Activated T-helper 1 cell treated with anti-CD3 and anti-CD28 coated beads, Interleukin-12 subunit alpha, Interleukin-12 subunit beta, Interleukin-2, Interleukin-4 antibody, amounts not matched to agents 30 ng/mL and 10 ng/mL and 1 ng/mL, durations not matched to agents 14 hours and 24 hours and 36 hours (primary cell): ENCODE results near the gene PLEKHO2. TPM values are rescaled to one million over a fixed set of nuclear protein-coding genes. Genes with fewer than 3 reads are reported as not detected.

Source experiments
- DNase-seq: peaks from one replicate; pipeline ENCODE4 v3.0.0; 2021; ENCODE audit warnings: low spot score
- H3K27ac Mint-ChIP-seq: one replicate; pipeline ENCODE4 v1.8.0; 2021; ENCODE audit warnings: mild to moderate bottlenecking, mixed read lengths
- H3K27me3 Mint-ChIP-seq: one replicate; pipeline ENCODE4 v1.8.0; 2022; ENCODE audit warnings: mild to moderate bottlenecking, moderate library complexity, mixed read lengths; ENCODE audit not compliant: insufficient read depth
- H3K36me3 Mint-ChIP-seq: one replicate; pipeline ENCODE4 v1.8.0; 2021; ENCODE audit warnings: low read depth, mixed read lengths
- H3K4me1 Mint-ChIP-seq: one replicate; pipeline ENCODE4 v1.8.0; 2021; ENCODE audit warnings: low read depth, mixed read lengths
- H3K4me3 Mint-ChIP-seq: one replicate; pipeline ENCODE4 v1.8.0; 2021; ENCODE audit warnings: mild to moderate bottlenecking, moderate library complexity, mixed read lengths
- H3K9me3 Mint-ChIP-seq: one replicate; pipeline ENCODE4 v1.8.0; 2021; ENCODE audit warnings: mixed read lengths
- intact Hi-C: fragments of 100-400 bp; cut with micrococcal nuclease; formaldehyde crosslinking; loops from one replicate; pipeline ENCODE4 v1.15.1; 2024
- total RNA-seq: library from RNA; stranded (reverse); gene quantifications from 2 replicates; pipeline ENCODE4 v1.2.3, GENCODE V29; 2022

PLEKHO2 gene
- total RNA-seq, 1 donor from 2014 or later: 17.8 TPM

DNA sequence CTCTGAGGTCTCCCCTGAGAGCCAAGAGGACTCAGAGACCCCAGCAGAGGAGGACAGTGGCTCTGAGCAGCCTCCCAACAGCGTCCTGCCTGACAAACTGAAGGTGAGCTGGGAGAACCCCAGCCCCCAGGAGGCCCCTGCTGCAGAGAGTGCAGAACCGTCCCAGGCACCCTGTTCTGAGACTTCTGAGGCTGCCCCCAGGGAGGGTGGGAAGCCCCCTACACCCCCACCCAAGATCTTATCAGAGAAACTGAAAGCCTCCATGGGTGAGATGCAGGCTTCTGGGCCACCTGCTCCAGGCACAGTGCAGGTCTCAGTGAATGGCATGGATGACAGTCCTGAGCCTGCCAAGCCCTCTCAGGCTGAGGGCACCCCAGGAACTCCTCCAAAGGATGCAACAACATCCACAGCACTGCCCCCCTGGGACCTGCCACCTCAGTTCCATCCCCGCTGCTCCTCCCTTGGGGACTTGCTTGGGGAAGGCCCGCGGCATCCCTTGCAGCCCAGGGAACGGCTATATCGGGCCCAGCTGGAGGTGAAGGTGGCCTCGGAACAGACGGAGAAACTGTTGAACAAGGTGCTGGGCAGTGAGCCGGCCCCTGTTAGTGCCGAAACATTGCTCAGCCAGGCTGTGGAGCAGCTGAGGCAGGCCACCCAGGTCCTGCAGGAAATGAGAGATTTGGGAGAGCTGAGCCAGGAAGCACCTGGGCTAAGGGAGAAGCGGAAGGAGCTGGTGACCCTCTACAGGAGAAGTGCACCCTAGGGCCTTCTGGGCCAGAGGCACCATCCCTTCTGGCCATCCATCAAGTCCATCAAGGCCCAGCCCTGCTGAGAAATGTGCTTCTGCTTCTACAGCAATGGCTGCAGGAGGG, 23.6 kb downstream of the PLEKHO2 start:
- no peak overlapping the region for H3K4me3 Mint-ChIP-seq
- DNase-seq: no peak
- peaks cover 11% of the 10 kb centered on the region for H3K4me1 Mint-ChIP-seq
- H3K9me3 Mint-ChIP-seq: no peaks in the 10 kb centered on the region
- H3K27me3 Mint-ChIP-seq: no peaks in the 10 kb centered on the region
- no peak overlapping the region for H3K27ac Mint-ChIP-seq
- intact Hi-C loops: no loop called here
- H3K36me3 Mint-ChIP-seq: peaks cover 35% of the 10 kb centered on the region

DNA sequence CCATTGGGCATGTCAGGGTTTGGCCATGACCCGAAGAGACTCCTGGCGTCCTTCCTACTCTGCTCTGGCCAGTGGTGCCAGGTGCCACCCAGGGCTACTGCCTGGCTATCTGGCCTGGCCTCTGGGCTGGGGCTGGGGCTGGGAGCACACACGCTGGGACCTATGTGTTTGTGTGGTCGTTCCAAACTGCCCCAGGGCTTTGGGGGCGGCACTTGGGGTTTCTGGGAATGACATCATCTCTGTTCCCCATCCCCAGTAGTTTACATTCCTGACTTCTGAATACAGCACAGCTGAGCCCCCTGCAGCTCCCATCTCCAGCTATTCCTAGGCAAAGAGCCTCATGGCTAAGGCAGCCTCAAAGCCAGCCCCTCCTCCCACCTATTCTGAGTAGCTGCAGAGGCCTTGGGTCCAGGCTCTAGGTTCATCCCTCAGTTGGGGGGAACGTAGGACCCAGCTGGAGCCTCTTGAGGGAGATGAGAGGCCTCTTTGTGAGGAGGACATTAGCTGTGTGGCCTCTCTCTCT, 24.3 kb downstream of the PLEKHO2 start:
- intact Hi-C loops: no loop called here
- no peaks in the 10 kb centered on the region for H3K9me3 Mint-ChIP-seq
- H3K4me1 Mint-ChIP-seq: peaks cover 11% of the 10 kb centered on the region
- no peaks in the 10 kb centered on the region for H3K27me3 Mint-ChIP-seq
- DNase-seq: no peak
- H3K4me3 Mint-ChIP-seq: no peak overlapping the region
- H3K36me3 Mint-ChIP-seq: peaks cover 37% of the 10 kb centered on the region
- no peak overlapping the region for H3K27ac Mint-ChIP-seq

DNA sequence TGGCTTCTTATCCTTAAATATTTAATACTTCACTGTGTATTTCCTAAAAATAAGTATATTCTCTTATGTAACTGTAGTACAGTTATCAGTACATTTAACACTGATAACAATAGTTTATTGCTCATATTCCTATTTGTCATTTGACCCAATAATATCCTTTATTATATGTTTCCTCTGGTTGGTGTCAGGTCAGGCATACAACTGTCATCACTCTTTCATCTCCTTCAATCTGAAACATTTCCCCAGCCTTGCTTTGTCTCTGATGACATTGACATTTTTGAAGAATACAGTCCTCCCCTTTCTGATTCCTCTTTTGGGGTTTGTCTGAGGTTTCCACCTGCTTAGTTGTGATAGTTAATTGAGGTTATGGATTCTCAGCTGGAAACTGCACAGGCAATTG, 27.8 kb downstream of the PLEKHO2 start:
- no peak for DNase-seq
- intact Hi-C loops: no loop called here
- Mint-ChIP-seq H3K9me3 (no peaks in the 10 kb centered on the region), H3K36me3 (peaks cover 21% of the 10 kb centered on the region), H3K27me3 (no peaks in the 10 kb centered on the region), H3K4me3 (no peak overlapping the region), H3K27ac (no peak overlapping the region), H3K4me1 (peaks cover 11% of the 10 kb centered on the region)

DNA sequence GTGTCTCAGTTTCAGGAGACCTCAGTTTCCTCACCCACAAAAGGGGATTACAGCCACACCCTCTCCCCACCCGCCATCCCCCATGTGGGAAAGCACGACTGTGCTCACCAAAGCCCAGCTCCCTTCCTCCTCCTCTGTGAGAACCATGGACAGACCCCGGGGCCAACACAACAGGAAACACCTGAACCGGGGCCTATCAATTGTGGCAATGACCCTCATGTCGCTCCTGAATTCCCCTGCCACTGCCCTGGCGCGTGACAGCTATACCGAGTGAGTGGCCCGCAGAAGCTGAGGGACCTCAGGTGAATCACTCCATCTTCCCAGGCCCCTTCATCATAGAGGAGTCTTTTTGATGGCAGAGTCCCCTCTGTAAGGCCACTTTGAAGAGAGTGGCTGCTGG, 28.6 kb downstream of the PLEKHO2 start:
- Mint-ChIP-seq H3K9me3 (no peaks in the 10 kb centered on the region), H3K4me3 (no peak overlapping the region), H3K36me3 (peaks cover 19% of the 10 kb centered on the region), H3K4me1 (peaks cover 11% of the 10 kb centered on the region), H3K27ac (no peak overlapping the region), H3K27me3 (no peaks in the 10 kb centered on the region)
- DNase-seq: no peak
- intact Hi-C loops: no loop called here

DNA sequence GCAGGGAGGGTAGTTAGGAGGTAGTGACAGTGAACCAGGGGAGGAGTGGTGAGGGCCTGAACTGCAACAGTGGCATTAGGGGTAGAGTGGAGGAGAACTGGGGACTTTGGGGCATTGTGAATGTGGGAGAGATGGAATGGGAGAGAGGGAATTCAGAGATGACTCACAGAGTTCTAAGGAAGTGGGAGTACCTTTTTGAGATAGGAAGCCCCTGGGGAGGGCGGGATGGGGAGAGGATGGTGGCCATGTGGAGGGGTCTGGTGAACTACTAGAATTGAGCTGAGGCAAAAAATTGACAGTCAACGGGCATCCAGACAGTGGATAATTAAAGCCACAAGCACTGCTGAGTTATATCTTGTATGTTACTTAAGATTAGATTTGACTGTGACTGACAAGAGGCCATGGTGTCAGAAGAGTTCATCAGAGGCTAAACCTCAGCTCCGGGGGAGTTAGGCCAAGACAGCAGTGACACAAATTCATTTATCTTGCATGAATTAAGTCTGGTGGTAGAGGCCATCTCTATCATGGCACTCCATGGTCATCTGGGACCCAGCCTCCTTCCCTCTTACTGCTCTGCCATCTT, 34.0 kb downstream of the PLEKHO2 start:
- no peak for DNase-seq
- H3K36me3 Mint-ChIP-seq: no peaks in the 10 kb centered on the region
- H3K4me3 Mint-ChIP-seq: no peak overlapping the region
- H3K27me3 Mint-ChIP-seq: no peaks in the 10 kb centered on the region
- H3K4me1 Mint-ChIP-seq: peaks cover 23% of the 10 kb centered on the region
- intact Hi-C loops: no loop called here
- peak overlapping the region; percentile 57 for H3K27ac Mint-ChIP-seq
- no peaks in the 10 kb centered on the region for H3K9me3 Mint-ChIP-seq

DNA sequence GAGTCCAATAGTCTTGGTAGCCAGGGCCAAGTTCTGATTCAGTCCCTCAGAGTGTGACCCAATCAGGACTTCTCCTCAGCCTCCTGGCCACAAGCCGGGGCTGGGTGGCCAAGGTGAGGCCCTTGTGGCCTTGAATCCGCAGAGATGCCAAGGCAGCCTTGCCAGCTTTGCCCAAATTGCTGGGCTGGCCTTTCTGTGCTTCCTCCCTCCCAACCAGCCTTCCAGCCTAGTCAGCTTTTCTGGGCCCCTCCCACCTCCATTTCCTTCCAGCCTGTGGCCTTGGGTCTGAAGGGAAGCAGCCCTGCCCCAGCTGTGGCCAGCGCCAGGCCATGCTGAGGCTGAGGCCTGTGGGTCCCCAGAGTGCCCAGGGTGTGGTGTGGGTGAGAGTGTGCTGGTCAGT, 35.7 kb downstream of the PLEKHO2 start:
- no peak overlapping the region for H3K4me3 Mint-ChIP-seq
- no peaks in the 10 kb centered on the region for H3K27me3 Mint-ChIP-seq
- no peak overlapping the region for H3K27ac Mint-ChIP-seq
- DNase-seq: no peak
- intact Hi-C loops: no loop called here
- H3K4me1 Mint-ChIP-seq: peaks cover 30% of the 10 kb centered on the region
- no peaks in the 10 kb centered on the region for H3K9me3 Mint-ChIP-seq
- H3K36me3 Mint-ChIP-seq: no peaks in the 10 kb centered on the region

DNA sequence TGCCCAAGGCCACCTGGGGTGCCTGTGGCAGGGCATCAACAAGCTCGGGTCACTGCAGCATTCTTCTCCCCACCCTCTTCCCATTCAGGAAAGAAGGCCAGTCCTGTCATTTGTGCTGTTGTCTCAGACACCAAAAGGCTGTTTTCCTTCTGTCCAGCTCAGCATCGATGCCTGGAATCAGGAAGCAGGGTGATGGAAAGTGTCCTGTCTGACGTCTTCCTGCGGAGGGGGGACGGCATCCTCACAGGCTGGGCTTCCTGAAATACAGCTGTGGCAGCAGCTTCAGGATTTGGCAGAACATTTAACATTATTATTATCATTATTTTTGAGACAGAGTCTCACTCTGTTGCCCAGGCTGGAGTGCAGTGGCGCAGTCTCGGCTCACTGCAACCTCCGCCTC, 37.0 kb downstream of the PLEKHO2 start:
- Mint-ChIP-seq H3K9me3 (no peaks in the 10 kb centered on the region), H3K4me1 (peaks cover 42% of the 10 kb centered on the region), H3K36me3 (no peaks in the 10 kb centered on the region), H3K27me3 (no peaks in the 10 kb centered on the region), H3K4me3 (no peak overlapping the region), H3K27ac (no peak overlapping the region)
- no peak for DNase-seq
- intact Hi-C loops: no loop called here

DNA sequence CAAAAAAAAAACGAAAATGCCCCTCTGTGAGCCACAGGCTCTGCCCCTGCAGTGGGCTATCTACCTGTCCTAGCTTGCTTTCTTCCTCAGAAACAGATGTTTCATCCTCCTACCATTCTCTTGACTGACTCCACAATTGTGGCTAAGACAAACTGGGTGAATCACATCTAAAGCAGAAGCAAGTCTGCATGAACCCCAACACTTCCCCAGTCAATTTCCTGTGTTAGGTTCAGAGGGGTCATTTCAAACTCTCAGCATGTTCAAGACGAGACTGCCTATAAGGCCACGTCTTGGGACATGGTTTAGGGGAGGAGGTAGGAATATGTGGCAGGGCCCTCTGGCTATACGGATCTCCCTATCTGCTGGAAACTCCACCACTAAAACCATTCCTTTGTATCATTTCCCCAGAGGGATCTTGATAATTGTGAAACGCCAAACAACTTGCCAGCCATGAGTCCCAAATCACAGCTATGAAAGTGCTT, 41.4 kb downstream of the PLEKHO2 start:
- peak; percentile 19 for DNase-seq
- H3K4me1 Mint-ChIP-seq: peaks cover 32% of the 10 kb centered on the region
- H3K4me3 Mint-ChIP-seq: peak overlapping the region; percentile 69
- H3K27me3 Mint-ChIP-seq: no peaks in the 10 kb centered on the region
- H3K36me3 Mint-ChIP-seq: no peaks in the 10 kb centered on the region
- intact Hi-C loops: loop anchor here (1.0 to 2.0 kb wide), 3 partner anchors 14 to 58 kb away; partner anchors contain the start of gene PIF1
- H3K27ac Mint-ChIP-seq: peak overlapping the region; percentile 91
- H3K9me3 Mint-ChIP-seq: no peaks in the 10 kb centered on the region

DNA sequence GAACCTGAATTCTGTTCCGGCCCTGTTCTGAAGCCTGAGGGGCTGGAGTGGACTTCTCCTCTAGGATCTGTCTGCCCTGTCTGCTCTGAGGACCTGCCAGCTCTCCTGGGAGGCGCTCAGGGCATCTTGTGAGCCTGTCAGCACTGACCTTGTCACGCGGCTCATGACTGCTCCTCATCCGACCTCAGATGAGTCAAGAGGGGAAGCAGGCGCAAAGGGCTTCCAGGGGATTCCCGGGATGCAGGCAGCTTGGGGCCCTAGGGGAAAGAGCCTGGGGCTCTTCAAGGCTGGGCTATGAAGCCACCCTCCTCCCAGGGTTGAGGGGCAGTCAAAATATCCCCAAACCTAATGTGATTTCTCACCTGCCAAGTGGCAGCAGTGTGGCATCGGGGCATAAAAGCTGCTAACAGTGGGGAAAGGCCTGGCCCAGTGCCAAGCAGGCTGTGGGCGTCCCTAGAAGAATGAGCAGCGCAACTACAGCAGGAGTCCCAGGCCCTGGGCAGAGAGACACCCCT, 42.3 kb downstream of the PLEKHO2 start:
- H3K9me3 Mint-ChIP-seq: no peaks in the 10 kb centered on the region
- H3K36me3 Mint-ChIP-seq: no peaks in the 10 kb centered on the region
- H3K4me1 Mint-ChIP-seq: peaks cover 28% of the 10 kb centered on the region
- H3K27me3 Mint-ChIP-seq: no peaks in the 10 kb centered on the region
- H3K27ac Mint-ChIP-seq: peak overlapping the region; percentile 91
- intact Hi-C loops: loop anchor here (1.0 to 2.0 kb wide), 4 partner anchors 8 to 59 kb away; partner anchors contain the start of gene PIF1
- H3K4me3 Mint-ChIP-seq: peak overlapping the region; percentile 69
- DNase-seq: peak; percentile 52

DNA sequence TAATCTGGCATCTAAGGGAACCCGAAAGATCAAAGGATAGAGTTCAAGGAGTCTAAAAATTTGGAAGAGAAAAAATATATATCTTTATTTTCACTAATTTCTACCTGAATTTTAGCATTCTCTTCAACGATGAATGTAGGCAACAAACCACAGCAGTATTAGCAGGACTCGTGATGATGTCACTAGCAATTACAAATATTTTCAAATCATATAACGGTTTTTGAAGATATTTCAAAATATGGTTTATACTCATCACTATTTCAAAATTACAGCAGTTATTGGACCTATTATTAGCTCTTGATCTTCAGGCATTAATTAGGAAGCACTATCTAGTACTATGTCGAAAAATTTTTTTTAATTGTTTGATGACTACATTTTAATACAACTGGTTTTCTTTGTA, 43.0 kb downstream of the PLEKHO2 start:
- Mint-ChIP-seq H3K4me3 (no peak overlapping the region), H3K27ac (no peak overlapping the region), H3K36me3 (no peaks in the 10 kb centered on the region), H3K9me3 (no peaks in the 10 kb centered on the region), H3K27me3 (no peaks in the 10 kb centered on the region), H3K4me1 (peaks cover 28% of the 10 kb centered on the region)
- intact Hi-C loops: loop anchor here (1.0 kb wide), 1 partner anchor 8 kb away; no protein-coding TSS in a partner anchor
- no peak for DNase-seq

DNA sequence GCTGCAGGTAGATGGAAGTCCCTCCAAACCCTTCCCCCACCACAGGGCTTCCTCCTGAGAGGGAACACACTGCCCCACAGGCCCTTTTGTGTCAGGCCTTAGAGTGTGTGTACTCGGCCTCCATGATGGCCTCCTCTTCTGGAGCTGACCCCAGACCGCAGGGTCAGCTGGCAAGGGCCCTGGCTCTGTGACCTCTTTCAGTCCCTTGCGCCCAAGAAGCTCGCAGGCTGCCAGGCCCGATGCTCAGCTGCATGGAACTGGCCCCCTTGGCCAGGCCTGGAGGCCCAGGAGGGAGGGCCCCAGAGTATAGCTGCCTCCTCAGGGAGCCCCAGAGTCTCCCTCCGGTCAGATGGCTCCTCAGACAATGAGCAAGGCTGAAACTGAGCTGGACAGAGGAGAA, 46.6 kb downstream of the PLEKHO2 start:
- H3K4me3 Mint-ChIP-seq: no peak overlapping the region
- no peaks in the 10 kb centered on the region for H3K27me3 Mint-ChIP-seq
- DNase-seq: no peak
- H3K9me3 Mint-ChIP-seq: no peaks in the 10 kb centered on the region
- H3K36me3 Mint-ChIP-seq: no peaks in the 10 kb centered on the region
- peaks cover 38% of the 10 kb centered on the region for H3K4me1 Mint-ChIP-seq
- H3K27ac Mint-ChIP-seq: no peak overlapping the region
- intact Hi-C loops: no loop called here

DNA sequence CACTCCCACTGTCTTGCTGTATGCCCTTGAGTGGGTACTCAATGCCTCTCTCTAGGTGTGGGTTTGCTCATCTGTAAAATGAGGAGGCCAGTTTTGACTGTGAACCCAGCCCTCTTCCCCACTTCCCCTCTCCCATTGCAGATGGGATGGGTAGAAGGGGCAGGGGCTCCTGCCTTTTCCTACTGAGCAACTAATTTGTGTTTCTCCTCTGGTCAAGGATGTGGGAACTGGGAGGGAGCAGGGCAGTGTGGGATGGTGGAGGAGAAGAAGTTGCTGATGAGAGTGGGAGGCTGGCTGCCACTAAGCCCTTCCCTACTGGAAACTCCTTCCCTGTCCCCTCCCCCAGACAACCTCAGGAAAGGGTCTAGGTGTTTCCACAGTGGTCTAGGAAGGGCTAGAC, 49.8 kb downstream of the PLEKHO2 start:
- Mint-ChIP-seq H3K36me3 (no peaks in the 10 kb centered on the region), H3K27me3 (no peaks in the 10 kb centered on the region), H3K4me3 (peak overlapping the region; percentile 93), H3K4me1 (peaks cover 58% of the 10 kb centered on the region), H3K27ac (peak overlapping the region; percentile 100), H3K9me3 (no peaks in the 10 kb centered on the region)
- intact Hi-C loops: loop anchor here (5.0 to 10.0 kb wide), 6 partner anchors 267 to 903 kb away; partner anchors contain the start of genes CLPX, DENND4A and RNU5B-1
- no peak for DNase-seq
